Neural progenitor cell (in vitro differentiated cells): ENCODE data around the gene ZNF699. TPM values are rescaled to one million over a fixed set of nuclear protein-coding genes. Genes with fewer than 3 reads are reported as not detected.

Experiments
- DNase-seq: peaks from one replicate; pipeline ENCODE4 v3.0.0-alpha.2; 2016; ENCODE audit warnings: low spot score
- H2AFZ ChIP-seq: fragments of 200-600 bp; sonication (generic); replicated peaks from 2 replicates; pipeline ENCODE4 v1.6.1; 2016; ENCODE audit warnings: antibody characterized with exemption
- H3F3A ChIP-seq: fragments of 200-600 bp; sonication (generic); 2 replicates; pipeline ENCODE4 v1.6.1; 2016; ENCODE audit warnings: antibody characterized with exemption, low read depth
- H3K27ac ChIP-seq: fragments of 200-600 bp; sonication (generic); 2 replicates; pipeline ENCODE4 v1.5.1; 2016; ENCODE audit warnings: mild to moderate bottlenecking
- H3K27me3 ChIP-seq: fragments of 200-600 bp; sonication (generic); 2 replicates; pipeline ENCODE4 v1.6.1; 2016; ENCODE audit warnings: mild to moderate bottlenecking, moderate library complexity
- H3K36me3 ChIP-seq: fragments of 200-600 bp; sonication (generic); 2 replicates; pipeline ENCODE4 v1.5.1; 2016
- H3K4me1 ChIP-seq: fragments of 200-600 bp; sonication (generic); 2 replicates; pipeline ENCODE4 v1.6.1; 2016; ENCODE audit warnings: mixed run types
- H3K4me2 ChIP-seq: fragments of 200-600 bp; sonication (generic); 2 replicates; pipeline ENCODE4 v1.6.1; 2016
- H3K4me3 ChIP-seq: fragments of 200-600 bp; sonication (generic); 2 replicates; pipeline ENCODE4 v1.5.1; 2016
- H3K79me2 ChIP-seq: fragments of 200-600 bp; sonication (generic); 2 replicates; pipeline ENCODE4 v1.6.1; 2016; ENCODE audit warnings: low read depth
- H3K9ac ChIP-seq: fragments of 200-600 bp; sonication (generic); 2 replicates; pipeline ENCODE4 v1.6.1; 2016
- H3K9me3 ChIP-seq: fragments of 200-600 bp; sonication (generic); 2 replicates; pipeline ENCODE4 v1.5.1; 2016; ENCODE audit warnings: low read depth
- H4K20me1 ChIP-seq: fragments of 200-600 bp; sonication (generic); 2 replicates; pipeline ENCODE4 v1.6.1; 2016; ENCODE audit warnings: low read depth
- H3K27ac Mint-ChIP-seq: 3 replicates; pipeline ENCODE4 v1.8.0; 2021; ENCODE audit warnings: mixed read lengths
- H3K27me3 Mint-ChIP-seq: 2 replicates; pipeline ENCODE4 v1.8.0; 2022; ENCODE audit warnings: low read depth, mild to moderate bottlenecking, inconsistent platforms, moderate library complexity, mixed read lengths; ENCODE audit not compliant: insufficient read depth
- H3K36me3 Mint-ChIP-seq: 3 replicates; pipeline ENCODE4 v1.8.0; 2021; ENCODE audit warnings: mixed read lengths
- H3K4me1 Mint-ChIP-seq: 3 replicates; pipeline ENCODE4 v1.8.0; 2021; ENCODE audit warnings: mixed read lengths
- H3K4me3 Mint-ChIP-seq: 3 replicates; pipeline ENCODE4 v1.8.0; 2021; ENCODE audit warnings: mild to moderate bottlenecking, moderate library complexity, mixed read lengths
- H3K9me3 Mint-ChIP-seq: 3 replicates; pipeline ENCODE4 v1.8.0; 2020; ENCODE audit warnings: mixed read lengths
- EZH2 ChIP-seq: fragments of 200-600 bp; sonication (generic); IDR thresholded peaks from 2 replicates; pipeline ENCODE4 v1.6.1; 2017; ENCODE audit warnings: antibody characterized with exemption, mild to moderate bottlenecking, moderate library complexity
- EZH2phosphoT487 ChIP-seq: fragments of 200-600 bp; sonication (generic); IDR thresholded peaks from 2 replicates; pipeline ENCODE4 v1.6.1; 2017; ENCODE audit warnings: antibody characterized with exemption
- total RNA-seq: library from RNA; depleted of rRNA; stranded (reverse); fragments of >200 nt; gene quantifications from 2 replicates; pipeline ENCODE4 v1.2.3, GENCODE V29; 2015; ENCODE audit warnings: low replicate concordance
- TF ChIP-seq, protein P1 (sequence below): fragments of 200-600 bp; sonication (generic); IDR thresholded peaks from 2 replicates; pipeline ENCODE4 v1.5.1; 2017; ENCODE audit warnings: antibody characterized with exemption, mild to moderate bottlenecking

Gene ZNF699
- total RNA-seq, 1 donor from 2014 or later, result 12.9 TPM

DNA sequence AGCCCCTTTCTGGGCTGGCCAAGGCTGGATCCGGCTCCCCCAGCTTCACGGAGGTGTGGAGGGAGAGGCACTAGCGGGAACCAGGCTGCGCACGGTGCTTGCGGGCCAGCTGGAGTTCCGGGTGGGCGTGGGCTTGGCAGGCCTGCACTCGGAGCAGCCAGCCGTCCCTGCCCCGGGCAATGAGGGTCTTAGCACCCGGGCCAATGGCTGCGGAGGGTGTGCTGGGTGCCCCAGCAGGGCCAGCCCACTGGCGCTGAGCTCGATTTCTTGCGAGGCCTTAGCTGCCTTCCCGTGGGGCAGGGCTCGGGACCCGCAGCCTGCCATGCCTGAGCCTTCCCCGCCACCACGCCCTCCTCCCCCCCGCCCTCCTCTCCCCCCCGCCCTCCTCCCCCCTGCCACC, 11.7 kb upstream of the ZNF699 start:
- H3K4me3 Mint-ChIP-seq, result no peak overlapping the region
- H3K36me3 ChIP-seq, result peaks cover 4% of the 10 kb centered on the region
- H3K27me3 ChIP-seq, result no peaks in the 10 kb centered on the region
- peaks cover 13% of the 10 kb centered on the region for H3K9me3 ChIP-seq
- no peak overlapping the region for H3K9ac ChIP-seq
- peaks cover 14% of the 10 kb centered on the region for H3K36me3 Mint-ChIP-seq
- peaks cover 21% of the 10 kb centered on the region for H3K79me2 ChIP-seq
- TF ChIP-seq, protein P1, sequence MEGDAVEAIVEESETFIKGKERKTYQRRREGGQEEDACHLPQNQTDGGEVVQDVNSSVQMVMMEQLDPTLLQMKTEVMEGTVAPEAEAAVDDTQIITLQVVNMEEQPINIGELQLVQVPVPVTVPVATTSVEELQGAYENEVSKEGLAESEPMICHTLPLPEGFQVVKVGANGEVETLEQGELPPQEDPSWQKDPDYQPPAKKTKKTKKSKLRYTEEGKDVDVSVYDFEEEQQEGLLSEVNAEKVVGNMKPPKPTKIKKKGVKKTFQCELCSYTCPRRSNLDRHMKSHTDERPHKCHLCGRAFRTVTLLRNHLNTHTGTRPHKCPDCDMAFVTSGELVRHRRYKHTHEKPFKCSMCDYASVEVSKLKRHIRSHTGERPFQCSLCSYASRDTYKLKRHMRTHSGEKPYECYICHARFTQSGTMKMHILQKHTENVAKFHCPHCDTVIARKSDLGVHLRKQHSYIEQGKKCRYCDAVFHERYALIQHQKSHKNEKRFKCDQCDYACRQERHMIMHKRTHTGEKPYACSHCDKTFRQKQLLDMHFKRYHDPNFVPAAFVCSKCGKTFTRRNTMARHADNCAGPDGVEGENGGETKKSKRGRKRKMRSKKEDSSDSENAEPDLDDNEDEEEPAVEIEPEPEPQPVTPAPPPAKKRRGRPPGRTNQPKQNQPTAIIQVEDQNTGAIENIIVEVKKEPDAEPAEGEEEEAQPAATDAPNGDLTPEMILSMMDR, result no peak
- TF ChIP-seq EZH2phosphoT487 (no peak), EZH2 (no peak)
- no peak overlapping the region for H3K27ac ChIP-seq
- H3K4me2 ChIP-seq, result no peak overlapping the region
- peaks cover 14% of the 10 kb centered on the region for H3F3A ChIP-seq
- no peak overlapping the region for H3K4me3 ChIP-seq
- H2AFZ ChIP-seq, result no peak overlapping the region
- H3K27me3 Mint-ChIP-seq, result peaks cover 8% of the 10 kb centered on the region
- no peak for DNase-seq
- H4K20me1 ChIP-seq, result no peaks in the 10 kb centered on the region
- H3K9me3 Mint-ChIP-seq, result peaks cover 51% of the 10 kb centered on the region
- H3K4me1 Mint-ChIP-seq, result peaks cover 8% of the 10 kb centered on the region
- no peaks in the 10 kb centered on the region for H3K4me1 ChIP-seq
- no peak overlapping the region for H3K27ac Mint-ChIP-seq

DNA sequence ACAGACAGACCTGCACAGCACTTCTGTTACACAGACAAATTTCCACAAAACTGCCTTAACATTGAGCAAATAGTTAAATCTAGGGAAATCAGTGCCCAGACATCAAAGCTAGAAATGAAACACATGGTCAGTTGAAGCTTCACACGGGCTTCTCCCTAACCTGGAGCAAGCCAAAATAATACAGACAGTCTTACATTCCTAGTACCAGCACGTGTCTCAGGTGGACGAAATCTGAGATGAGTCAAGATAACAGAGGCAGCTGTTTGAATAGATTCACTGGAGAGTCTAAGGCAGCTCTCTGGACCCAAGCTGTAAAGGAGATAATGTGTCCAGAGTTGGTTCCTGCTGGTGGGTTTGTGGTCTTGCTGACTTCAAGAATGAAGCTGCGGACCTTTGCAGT, 4.1 kb upstream of the ZNF699 start:
- H3K36me3 ChIP-seq, result no peaks in the 10 kb centered on the region
- no peak overlapping the region for H3K9ac ChIP-seq
- H4K20me1 ChIP-seq, result no peaks in the 10 kb centered on the region
- no peak overlapping the region for H3K4me3 ChIP-seq
- peaks cover under 1% of the 10 kb centered on the region for H3K4me1 ChIP-seq
- Mint-ChIP-seq H3K27me3 (peaks cover 11% of the 10 kb centered on the region), H3K36me3 (no peaks in the 10 kb centered on the region), H3K4me1 (peaks cover under 1% of the 10 kb centered on the region), H3K27ac (no peak overlapping the region), H3K4me3 (no peak overlapping the region), H3K9me3 (peaks cover 55% of the 10 kb centered on the region)
- H3K4me2 ChIP-seq, result no peak overlapping the region
- TF ChIP-seq, protein P1, result no peak
- TF ChIP-seq EZH2 (no peak), EZH2phosphoT487 (no peak)
- H3K79me2 ChIP-seq, result peaks cover under 1% of the 10 kb centered on the region
- no peak overlapping the region for H3K27ac ChIP-seq
- DNase-seq, result no peak
- no peak overlapping the region for H2AFZ ChIP-seq
- H3K27me3 ChIP-seq, result no peaks in the 10 kb centered on the region
- H3F3A ChIP-seq, result peaks cover 16% of the 10 kb centered on the region
- no peaks in the 10 kb centered on the region for H3K9me3 ChIP-seq

DNA sequence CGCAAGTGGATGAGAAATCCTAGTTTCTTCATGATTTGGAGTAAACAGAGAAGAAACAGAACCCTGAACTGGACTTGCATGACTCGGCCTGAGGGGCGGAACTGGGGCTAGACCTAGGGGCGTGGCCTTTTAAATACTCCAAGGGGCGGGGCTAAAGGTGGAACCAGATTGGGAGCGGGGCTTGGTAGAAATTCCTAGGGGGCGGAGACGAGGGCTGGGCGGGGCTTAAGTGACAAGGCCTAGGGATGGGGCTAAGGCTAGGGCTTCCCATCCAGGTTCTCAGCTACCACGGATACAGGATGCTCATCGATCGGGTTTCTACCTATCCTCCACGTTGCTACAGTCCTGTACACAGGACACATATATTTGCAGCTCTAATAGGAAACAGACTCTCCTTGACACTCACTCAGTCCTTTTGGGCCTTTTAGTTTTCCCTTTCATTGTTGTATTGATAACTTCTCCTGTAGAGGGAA, 372 bp upstream of the ZNF699 start:
- H3K27me3 ChIP-seq, result no peaks in the 10 kb centered on the region
- Mint-ChIP-seq H3K9me3 (peaks cover 56% of the 10 kb centered on the region), H3K36me3 (peaks cover 10% of the 10 kb centered on the region), H3K27ac (peak overlapping the region; percentile 96), H3K4me3 (peak overlapping the region; percentile 94), H3K4me1 (peaks cover 6% of the 10 kb centered on the region), H3K27me3 (peaks cover 9% of the 10 kb centered on the region)
- H3K9ac ChIP-seq, result no peak overlapping the region
- no peak for TF ChIP-seq EZH2phosphoT487
- TF ChIP-seq, protein P1, result no peak
- no peak for TF ChIP-seq EZH2
- H3K79me2 ChIP-seq, result peaks cover 16% of the 10 kb centered on the region
- peak; percentile 98 for DNase-seq
- no peaks in the 10 kb centered on the region for H3K9me3 ChIP-seq
- peaks cover 20% of the 10 kb centered on the region for H3F3A ChIP-seq
- no peak overlapping the region for H3K27ac ChIP-seq
- H2AFZ ChIP-seq, result peak overlapping the region; percentile 95
- H3K4me1 ChIP-seq, result peaks cover 5% of the 10 kb centered on the region
- H4K20me1 ChIP-seq, result no peaks in the 10 kb centered on the region
- peak overlapping the region; percentile 77 for H3K4me2 ChIP-seq
- peak overlapping the region; percentile 63 for H3K4me3 ChIP-seq
- no peaks in the 10 kb centered on the region for H3K36me3 ChIP-seq
